Uterus (tissue), 4 donors: ENCODE measurements around the gene ADD3. TPM values are rescaled to one million over a fixed set of nuclear protein-coding genes. Genes with fewer than 3 reads are reported as not detected.

Experiments used
- DNase-seq, 2 donors: peaks; one replicate each; pipeline ENCODE4 v3.0.0-alpha.2; 2019 to 2020
- H3K27ac ChIP-seq, 2 donors: fragments of 200-600 bp; sonication (generic); 1 replicate in 1 of 2; 2 replicates in 1 of 2; pipeline ENCODE4 v1.5.1; 2016 to 2018
- H3K27me3 ChIP-seq, 2 donors: fragments of 200-600 bp; sonication (generic); one replicate each; pipeline ENCODE4 v1.5.1; 2018 to 2019; ENCODE audit warnings: control low read depth in 1 of 2
- H3K36me3 ChIP-seq, 2 donors: fragments of 200-600 bp; sonication (generic); one replicate each; pipeline ENCODE4 v1.5.1; 2019; ENCODE audit warnings: control low read depth in 1 of 2
- H3K4me1 ChIP-seq, 2 donors: fragments of 200-600 bp; sonication (generic); one replicate each; pipeline ENCODE4 v1.5.1; 2018 to 2019; ENCODE audit warnings: control low read depth in 1 of 2
- H3K4me3 ChIP-seq, 2 donors: fragments of 200-600 bp; sonication (generic); 1 replicate in 1 of 2; 2 replicates in 1 of 2; pipeline ENCODE4 v1.5.1; 2018 to 2019; ENCODE audit warnings: mild to moderate bottlenecking in 1 of 2
- H3K9me3 ChIP-seq, 2 donors: fragments of 200-600 bp; sonication (generic); one replicate each; pipeline ENCODE4 v1.5.1; 2019; ENCODE audit warnings: control low read depth in 1 of 2
- CTCF ChIP-seq, 4 experiments: fragments of 200-600 bp in 2 of 4; fragments of 450-650 bp in 2 of 4; sonication (generic) in 2 of 4; IDR thresholded peaks; one replicate each; pipeline ENCODE4 v1.5.1; 2016 to 2019; ENCODE audit warnings: antibody characterized with exemption in 4 of 4, mild to moderate bottlenecking in 2 of 4, moderate library complexity in 1 of 4
- POLR2A ChIP-seq, 2 donors: fragments of 450-650 bp; IDR thresholded peaks; one replicate each; pipeline ENCODE4 v1.6.1; 2016; ENCODE audit warnings: antibody characterized with exemption in 2 of 2, mild to moderate bottlenecking in 1 of 2, moderate library complexity in 1 of 2
- intact Hi-C: fragments of 100-400 bp; cut with DNase I; formaldehyde crosslinking; loops from one replicate; pipeline ENCODE4 v1.15.1; 2023; ENCODE audit warnings: low total_unique reads
- total RNA-seq, 4 donors: library from RNA; depleted of rRNA in 3 of 4; stranded (reverse); fragments of >200 nt in 3 of 4; gene quantifications; one replicate each; pipeline versions ENCODE4 v1.1.0 to v1.2.4, GENCODE V29; 2014 to 2023
- donor health status: DM: yes; HTN: yes; CAD: no.

Gene ADD3
- total RNA-seq, 4 donors from 2014 or later, result 55.0 to 935 (median 92.6) TPM

DNA sequence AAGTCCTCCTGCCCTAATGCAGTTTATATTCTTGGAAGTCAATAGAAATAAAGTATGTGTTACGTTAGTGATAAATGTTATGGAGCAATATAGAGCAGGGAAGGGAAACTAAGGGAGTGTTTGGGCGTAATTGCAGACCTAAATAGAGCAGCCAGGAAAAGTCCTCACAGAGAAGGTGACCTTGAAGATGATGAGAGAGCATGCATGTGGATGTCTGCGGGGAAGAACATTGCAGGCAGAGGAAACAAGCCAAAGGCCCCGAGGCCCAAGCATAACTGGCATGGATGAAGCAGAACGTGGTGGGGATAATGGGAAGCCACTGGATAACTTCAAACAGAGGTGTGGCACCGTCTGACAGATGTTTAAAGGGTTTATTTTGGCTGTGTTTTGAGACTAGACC lies 12.5 kb downstream of the ADD3 start:
- H3K9me3 ChIP-seq, result no peaks in the 10 kb centered on the region
- intact Hi-C loops, result no loop called here
- no peaks in the 10 kb centered on the region for H3K36me3 ChIP-seq
- H3K4me3 ChIP-seq, result no peak overlapping the region
- no peaks in the 10 kb centered on the region for H3K4me1 ChIP-seq
- TF ChIP-seq CTCF (IDR thresholded peaks at IDR 0.05) (no peak), POLR2A (IDR thresholded peaks at IDR 0.05) (no peak)
- no peaks in the 10 kb centered on the region for H3K27me3 ChIP-seq
- no peak for DNase-seq
- H3K27ac ChIP-seq, result no peak overlapping the region

GRCh38 chr10:110022716-110023504 lies 15.1 kb downstream of the ADD3 start:
- no peaks in the 10 kb centered on the region for H3K9me3 ChIP-seq

DNA sequence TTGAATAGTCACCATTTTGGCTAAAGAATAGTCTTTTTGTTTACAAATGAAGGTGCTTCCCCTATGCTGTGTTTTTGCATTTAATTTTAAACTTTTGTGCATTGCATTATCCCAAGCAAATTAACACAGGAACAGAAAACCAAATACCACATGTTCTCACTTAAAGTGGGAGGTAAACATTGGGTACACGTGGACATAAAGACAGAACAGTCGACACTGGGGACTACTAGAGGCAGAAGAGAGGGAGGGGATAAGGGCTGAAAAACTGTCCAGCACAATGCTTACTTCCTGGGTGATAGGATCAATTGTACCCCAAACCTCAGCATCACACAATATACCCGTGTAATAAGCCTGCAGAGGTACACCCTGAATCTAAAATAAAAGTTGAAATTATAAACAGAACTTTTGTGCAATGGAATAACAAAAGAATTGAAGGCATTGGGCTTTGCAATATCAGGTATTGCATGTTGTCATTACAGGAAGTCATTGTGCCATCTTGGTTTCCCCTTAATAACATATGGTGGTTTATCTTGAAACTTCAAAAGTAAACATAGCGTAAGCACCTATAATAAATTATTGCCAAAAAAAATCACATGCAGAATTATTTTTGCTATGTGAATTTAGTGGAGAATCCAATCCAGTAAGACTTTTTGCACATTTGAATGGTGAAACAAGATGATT lies 16.1 kb downstream of the ADD3 start:
- DNase-seq, result no peak
- Histone ChIP-seq H3K27ac (no peak overlapping the region), H3K27me3 (no peaks in the 10 kb centered on the region), H3K9me3 (no peaks in the 10 kb centered on the region), H3K4me1 (no peaks in the 10 kb centered on the region), H3K36me3 (no peaks in the 10 kb centered on the region), H3K4me3 (no peak overlapping the region)
- no peak for TF ChIP-seq CTCF (IDR thresholded peaks at IDR 0.05)
- TF ChIP-seq POLR2A (IDR thresholded peaks at IDR 0.05), result no peak
- intact Hi-C loops, result no loop called here

More at GRCh38 chr10:110022716-110023504, 15.1 kb downstream of the ADD3 start:
- Histone ChIP-seq H3K4me1 (no peaks in the 10 kb centered on the region), H3K27ac (no peak overlapping the region), H3K27me3 (no peaks in the 10 kb centered on the region), H3K36me3 (no peaks in the 10 kb centered on the region), H3K4me3 (no peak overlapping the region)
- no peak for TF ChIP-seq CTCF (IDR thresholded peaks at IDR 0.05)
- TF ChIP-seq POLR2A (IDR thresholded peaks at IDR 0.05), result no peak
- intact Hi-C loops, result no loop called here
- no peak for DNase-seq

GRCh38 chr10:110029450-110029849 lies 21.7 kb downstream of the ADD3 start:
- intact Hi-C loops, result no loop called here
- H3K27me3 ChIP-seq, result no peaks in the 10 kb centered on the region
- H3K4me3 ChIP-seq, result no peak overlapping the region
- peak overlapping the region in 1 of 2 donors; percentile 28 for H3K27ac ChIP-seq
- no peak for DNase-seq
- peaks cover 0 to 6% of the 10 kb centered on the region in 2 donors for H3K4me1 ChIP-seq
- H3K36me3 ChIP-seq, result no peaks in the 10 kb centered on the region
- H3K9me3 ChIP-seq, result no peaks in the 10 kb centered on the region
- TF ChIP-seq CTCF (IDR thresholded peaks at IDR 0.05), result no peak
- TF ChIP-seq POLR2A (IDR thresholded peaks at IDR 0.05), result no peak
